ENCODE results near the gene MRGPRF. TPM values are rescaled to one million over a fixed set of nuclear protein-coding genes. Genes with fewer than 3 reads are reported as not detected.
"Not testable (repeated sequence)": the region's sequence is repeated elsewhere in the genome, so short reads cannot be mapped to it uniquely, and the experiment has no call there.

The MRGPRF gene
- polyA plus RNA-seq, 4 donors, result 17.9 to 28.1 (median 20.8) TPM

- DNase-seq (ENCODE audit: low read depth in 4 of 4, low spot score in 3 of 4), result no peak
Measured at GRCh38 chr11:69005183-69005630, 7.8 kb downstream of the MRGPRF start.

- DNase-seq (ENCODE audit: low read depth in 4 of 4, low spot score in 3 of 4), result no peak
Measured at GRCh38 chr11:69004411-69005182, 8.4 kb downstream of the MRGPRF start.

- no peak for DNase-seq (ENCODE audit: low read depth in 4 of 4, low spot score in 3 of 4)
Measured at GRCh38 chr11:69003866-69004367, 9.1 kb downstream of the MRGPRF start.

- no peak for DNase-seq (ENCODE audit: low read depth in 4 of 4, low spot score in 3 of 4)
Measured at GRCh38 chr11:69003301-69003865, 9.7 kb downstream of the MRGPRF start.

- DNase-seq (ENCODE audit: low read depth in 4 of 4, low spot score in 3 of 4), result no peak
Measured at GRCh38 chr11:69002570-69003231, 10.3 kb downstream of the MRGPRF start.

GRCh38 chr11:69002110-69002569 is 10.9 kb downstream of the MRGPRF start:
- no peak for DNase-seq (ENCODE audit: low read depth in 4 of 4, low spot score in 3 of 4)

- DNase-seq (ENCODE audit: low read depth in 4 of 4, low spot score in 3 of 4), result no peak
Measured at GRCh38 chr11:69001243-69002081, 11.6 kb downstream of the MRGPRF start.

GRCh38 chr11:69000831-69001242 is 12.2 kb downstream of the MRGPRF start:
- DNase-seq (ENCODE audit: low read depth in 4 of 4, low spot score in 3 of 4), result no peak

GRCh38 chr11:69000391-69000790 is 12.7 kb downstream of the MRGPRF start:
- DNase-seq (ENCODE audit: low read depth in 4 of 4, low spot score in 3 of 4), result no peak

- not testable (repeated sequence) for DNase-seq (ENCODE audit: low read depth in 4 of 4, low spot score in 3 of 4)
Measured at GRCh38 chr11:68999748-69000355, 13.2 kb downstream of the MRGPRF start.

- DNase-seq (ENCODE audit: low read depth in 4 of 4, low spot score in 3 of 4), result no peak
Measured at GRCh38 chr11:68999093-68999747, 13.8 kb downstream of the MRGPRF start.

GRCh38 chr11:68998390-68998911 is 14.6 kb downstream of the MRGPRF start:
- no peak for DNase-seq (ENCODE audit: low read depth in 4 of 4, low spot score in 3 of 4)

- DNase-seq (ENCODE audit: low read depth in 4 of 4, low spot score in 3 of 4), result no peak
Measured at GRCh38 chr11:68997995-68998348, 15.1 kb downstream of the MRGPRF start.

- no peak for DNase-seq (ENCODE audit: low read depth in 4 of 4, low spot score in 3 of 4)
Measured at GRCh38 chr11:68997124-68997994, 15.7 kb downstream of the MRGPRF start.

GRCh38 chr11:68996376-68997123 is 16.5 kb downstream of the MRGPRF start:
- DNase-seq (ENCODE audit: low read depth in 4 of 4, low spot score in 3 of 4), result no peak

- no peak for DNase-seq (ENCODE audit: low read depth in 4 of 4, low spot score in 3 of 4)
Measured at GRCh38 chr11:68994894-68995285, 18.2 kb downstream of the MRGPRF start.

GRCh38 chr11:68994161-68994893 is 18.7 kb downstream of the MRGPRF start:
- DNase-seq (ENCODE audit: low read depth in 4 of 4, low spot score in 3 of 4), result no peak
